GM10847 (cell line): ENCODE results near the gene ENOSF1.

Experiments used
- POLR2A ChIP-seq: IDR thresholded peaks from 2 replicates; pipeline ENCODE4 v1.6.1; 2011; ENCODE audit not compliant: insufficient read length; ENCODE audit errors: extremely low read depth

The ENOSF1 gene

DNA sequence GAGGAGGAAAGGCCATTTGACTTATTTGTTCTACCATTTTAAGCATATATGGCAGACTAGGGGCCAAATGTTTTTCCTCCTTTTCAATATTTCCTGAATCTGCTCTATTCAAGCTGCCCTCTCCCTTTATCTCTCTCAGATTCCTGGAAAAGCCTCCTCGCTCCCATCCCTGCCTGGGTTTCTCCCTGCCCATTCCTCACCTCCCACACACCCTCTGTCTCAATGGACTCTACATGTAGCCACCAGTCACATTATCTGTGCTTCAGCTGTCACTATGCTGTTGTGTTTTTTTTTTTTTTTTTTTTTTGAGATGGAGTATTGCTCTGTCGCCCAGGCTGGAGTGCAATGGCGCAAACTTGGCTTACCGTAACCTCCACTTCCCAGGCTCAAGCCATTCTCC, 32.0 kb downstream of the ENOSF1 start:
- no peak for TF ChIP-seq POLR2A

DNA sequence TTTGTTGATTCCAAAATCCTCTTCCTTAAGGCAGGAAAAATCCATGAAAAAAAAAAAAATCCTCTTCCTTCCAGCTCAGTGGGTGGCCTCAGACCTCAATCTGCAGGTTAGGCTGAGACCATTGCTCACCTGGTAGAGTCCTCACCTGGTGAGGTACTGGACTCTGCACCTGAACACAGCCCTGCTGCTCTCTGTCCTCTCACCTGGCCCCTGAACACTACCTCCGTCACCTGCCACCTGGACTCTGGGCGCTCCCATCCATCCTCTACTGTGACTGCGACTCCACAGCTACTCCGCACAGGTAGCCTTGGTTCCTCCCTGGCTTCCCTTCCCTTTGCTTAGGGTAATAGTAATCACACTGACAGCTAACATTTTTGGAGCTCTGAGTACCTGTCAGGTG, 32.9 kb downstream of the ENOSF1 start:
- no peak for TF ChIP-seq POLR2A

DNA sequence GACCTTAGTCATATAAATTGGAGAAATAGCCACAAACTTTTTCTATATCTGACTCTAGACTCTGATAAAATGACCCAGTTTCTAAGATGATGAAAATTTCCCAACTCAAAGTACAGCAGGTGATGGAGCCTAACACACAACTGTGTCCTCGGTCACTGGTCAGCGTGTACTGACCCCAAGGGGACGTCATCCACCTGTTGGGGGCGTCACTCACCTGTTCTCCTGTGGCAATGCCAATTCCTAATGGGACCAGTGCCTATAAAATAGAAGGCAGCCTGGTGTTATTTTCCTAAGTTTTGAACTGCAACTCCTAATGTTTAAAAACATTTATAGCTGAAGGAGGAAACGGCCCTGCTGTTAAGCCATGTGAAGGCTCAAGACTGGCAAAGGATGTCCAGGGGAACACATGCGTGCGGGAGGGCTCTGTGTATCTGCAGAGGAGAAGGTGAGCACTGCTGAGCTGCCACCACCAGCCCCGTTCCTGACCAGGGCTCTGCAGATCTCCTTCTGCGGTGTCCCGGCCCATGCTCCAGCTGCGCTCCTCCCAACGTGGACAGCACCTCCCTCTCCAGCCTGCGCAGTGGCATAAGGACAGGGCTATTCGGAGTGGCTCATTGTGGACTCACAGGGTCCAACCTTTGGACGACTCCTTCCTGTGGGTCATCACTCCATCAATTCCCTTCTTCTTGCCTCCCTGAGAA, 33.8 kb downstream of the ENOSF1 start:
- TF ChIP-seq POLR2A: no peak

DNA sequence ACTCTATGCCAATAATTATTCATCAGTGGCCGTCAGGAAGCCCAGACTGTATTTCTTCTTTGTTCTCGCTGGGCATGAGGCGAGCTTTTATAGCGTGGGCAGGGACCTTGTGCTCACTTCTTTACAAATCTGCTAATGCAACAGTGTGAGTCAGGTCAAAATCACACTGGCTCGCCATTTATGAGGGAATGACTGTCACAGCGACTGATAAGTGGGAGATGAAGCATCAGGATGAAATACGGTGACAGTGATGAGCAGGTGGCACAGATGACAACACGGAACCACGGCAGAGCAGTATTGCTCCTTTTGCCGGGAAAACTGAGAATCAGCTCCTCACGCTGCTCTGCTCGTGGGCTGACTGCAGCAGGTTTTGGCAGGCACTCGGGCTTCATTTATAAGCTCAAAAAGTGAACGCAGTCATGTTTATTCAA, 34.5 kb downstream of the ENOSF1 start:
- no peak for TF ChIP-seq POLR2A

DNA sequence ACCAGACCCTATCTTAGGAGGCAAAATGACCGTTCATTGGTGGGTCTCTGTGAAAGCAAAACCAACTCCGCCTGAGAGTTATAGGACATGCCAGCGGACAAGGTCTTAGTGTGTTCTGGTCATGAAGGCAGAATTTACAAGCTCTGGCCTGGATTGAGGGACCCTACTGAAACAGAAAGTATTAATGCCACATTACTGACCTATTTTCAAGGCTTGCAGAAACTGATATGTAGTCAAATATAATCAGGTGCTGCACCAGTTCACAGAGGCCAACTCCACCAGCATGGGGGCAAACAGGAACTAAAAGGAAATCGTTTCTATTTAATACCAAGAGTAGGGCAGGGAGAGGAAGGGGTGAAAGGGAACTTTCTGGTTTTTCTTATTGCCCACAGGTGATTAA, 35.3 kb downstream of the ENOSF1 start:
- no peak for TF ChIP-seq POLR2A

DNA sequence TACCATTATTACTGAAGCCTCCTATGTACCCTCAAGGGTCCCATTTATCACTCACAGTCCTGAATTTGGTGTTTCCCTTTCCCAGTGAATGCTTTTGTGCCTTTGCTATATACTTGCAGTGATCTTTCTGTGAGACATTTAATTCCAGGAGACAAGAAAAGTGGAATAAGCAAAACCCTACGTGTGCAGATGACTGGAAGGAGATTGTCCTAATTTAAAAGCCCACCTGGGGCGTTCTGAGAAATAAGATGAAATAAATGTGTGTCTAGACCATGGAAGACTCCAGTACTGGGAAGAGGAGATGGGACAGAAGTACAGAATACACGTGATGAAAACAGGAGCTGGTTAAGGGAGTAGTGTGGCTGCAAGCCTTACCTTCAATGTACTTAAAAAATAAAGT, 35.7 kb downstream of the ENOSF1 start:
- no peak for TF ChIP-seq POLR2A

DNA sequence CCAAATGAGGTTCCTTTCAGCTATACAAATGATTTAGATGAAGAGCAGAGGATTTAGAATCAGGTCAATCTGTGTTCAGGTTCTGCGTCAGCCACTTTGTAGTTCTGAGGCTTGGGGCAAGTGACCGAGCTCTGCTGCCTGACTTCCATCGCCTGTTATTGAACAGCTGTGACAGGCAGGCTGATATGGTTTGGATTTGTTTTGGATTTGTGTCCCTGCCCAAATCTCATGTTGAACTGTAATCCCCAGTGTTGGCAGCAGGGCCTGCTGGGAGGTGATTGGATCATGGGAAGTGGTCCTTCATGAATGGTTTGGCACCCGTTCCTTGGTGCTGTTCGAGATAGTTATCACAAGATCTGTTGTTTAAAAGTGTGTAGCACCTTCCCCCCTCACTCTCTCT, 36.4 kb downstream of the ENOSF1 start:
- TF ChIP-seq POLR2A: no peak

DNA sequence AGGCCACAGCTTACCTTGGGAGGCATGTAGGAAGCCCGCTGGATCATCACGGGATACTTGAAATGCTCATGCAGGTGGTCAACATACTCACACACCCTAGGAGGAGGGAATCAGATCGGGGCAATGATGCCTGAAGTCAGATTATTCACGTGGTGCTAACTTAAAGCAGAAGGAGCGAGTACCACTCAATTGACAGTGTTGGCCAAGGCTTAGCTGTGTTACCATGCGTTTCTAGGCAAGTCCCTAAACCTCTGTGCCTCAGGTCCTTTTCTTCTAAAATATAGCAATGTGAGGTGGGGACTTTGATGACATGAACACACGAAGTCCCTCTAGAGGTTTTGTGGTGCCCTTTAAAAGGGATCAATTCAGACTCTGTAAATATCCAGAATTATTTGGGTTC, 37.1 kb downstream of the ENOSF1 start:
- TF ChIP-seq POLR2A: no peak

DNA sequence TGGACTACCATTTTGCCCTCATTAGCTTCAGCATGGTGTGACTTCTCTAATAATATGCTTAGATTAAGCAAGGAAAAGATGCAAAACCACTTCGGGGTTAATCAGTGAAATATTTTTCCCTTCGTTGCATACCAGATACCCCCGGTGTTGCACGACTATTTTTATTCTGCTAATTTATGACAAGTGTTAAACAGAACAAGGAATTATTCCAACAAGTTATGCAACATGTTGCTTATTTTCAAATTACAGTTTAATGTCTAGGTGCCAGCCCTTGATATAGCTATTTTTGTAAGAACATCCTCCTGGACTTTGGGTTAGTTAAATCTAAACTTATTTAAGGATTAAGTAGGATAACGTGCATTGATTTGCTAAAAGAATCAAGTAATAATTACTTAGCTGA, 38.7 kb downstream of the ENOSF1 start:
- no peak for TF ChIP-seq POLR2A

DNA sequence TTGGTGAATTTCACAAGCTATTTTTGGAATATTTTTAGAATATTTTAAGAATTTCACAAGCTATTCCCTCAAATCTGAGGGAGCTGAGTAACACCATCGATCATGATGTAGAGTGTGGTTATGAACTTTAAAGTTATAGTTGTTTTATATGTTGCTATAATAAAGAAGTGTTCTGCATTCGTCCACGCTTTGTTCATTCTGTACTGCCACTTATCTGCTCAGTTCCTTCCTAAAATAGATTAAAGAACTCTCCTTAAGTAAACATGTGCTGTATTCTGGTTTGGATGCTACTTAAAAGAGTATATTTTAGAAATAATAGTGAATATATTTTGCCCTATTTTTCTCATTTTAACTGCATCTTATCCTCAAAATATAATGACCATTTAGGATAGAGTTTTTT, 39.1 kb downstream of the ENOSF1 start:
- TF ChIP-seq POLR2A: no peak

DNA sequence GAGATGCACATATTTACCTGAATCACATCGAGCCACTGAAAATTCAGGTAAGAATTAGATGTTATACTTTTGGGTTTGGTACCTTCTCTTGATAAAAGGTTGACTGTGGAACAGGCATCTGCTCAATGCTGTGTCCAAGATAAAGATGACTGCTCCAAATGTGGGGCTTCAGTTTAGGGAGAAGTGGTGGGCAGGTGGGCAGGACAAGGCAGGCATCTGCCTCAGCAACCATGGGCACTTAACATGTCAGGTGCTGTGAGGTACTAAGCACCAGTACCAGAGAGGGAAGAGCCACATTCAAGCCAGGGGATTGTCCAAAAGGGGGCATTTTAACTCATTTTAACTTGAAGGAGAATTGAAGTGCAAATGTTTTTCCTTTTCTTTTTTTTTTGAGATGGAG, 41.0 kb downstream of the ENOSF1 start:
- TF ChIP-seq POLR2A: no peak

DNA sequence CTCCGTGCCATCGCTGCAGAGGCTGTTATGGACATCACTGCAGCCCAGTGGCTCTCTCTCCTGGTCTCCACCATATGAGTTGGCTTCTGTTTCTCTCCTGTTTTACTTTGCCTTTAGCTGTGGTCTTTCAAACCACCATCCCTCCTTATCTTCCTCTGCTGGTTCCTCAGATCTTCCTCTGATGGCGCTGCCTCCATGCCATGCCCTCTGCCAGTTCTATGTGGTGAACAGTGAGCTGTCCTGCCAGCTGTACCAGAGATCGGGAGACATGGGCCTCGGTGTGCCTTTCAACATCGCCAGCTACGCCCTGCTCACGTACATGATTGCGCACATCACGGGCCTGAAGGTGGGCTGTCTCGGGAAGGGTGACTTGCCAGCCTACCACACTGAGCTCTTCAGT, 41.9 kb downstream of the ENOSF1 start:
- no peak for TF ChIP-seq POLR2A

DNA sequence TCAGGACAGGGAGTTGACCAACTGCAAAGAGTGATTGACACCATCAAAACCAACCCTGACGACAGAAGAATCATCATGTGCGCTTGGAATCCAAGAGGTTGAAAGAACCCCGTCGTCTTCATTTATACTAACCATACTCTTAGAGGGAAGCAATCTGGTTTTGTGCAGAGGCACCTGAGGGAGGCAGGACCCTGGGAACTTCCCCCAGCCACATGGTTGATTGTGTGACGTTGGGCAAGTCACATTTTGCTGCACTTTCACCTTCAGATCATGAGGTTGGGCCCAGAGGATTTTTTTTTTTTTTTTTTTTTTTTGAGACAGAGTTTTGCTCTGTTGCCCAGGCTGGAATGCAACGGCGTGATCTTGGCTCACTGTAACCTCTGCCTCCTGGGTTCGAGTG, 43.4 kb downstream of the ENOSF1 start:
- TF ChIP-seq POLR2A: no peak

DNA sequence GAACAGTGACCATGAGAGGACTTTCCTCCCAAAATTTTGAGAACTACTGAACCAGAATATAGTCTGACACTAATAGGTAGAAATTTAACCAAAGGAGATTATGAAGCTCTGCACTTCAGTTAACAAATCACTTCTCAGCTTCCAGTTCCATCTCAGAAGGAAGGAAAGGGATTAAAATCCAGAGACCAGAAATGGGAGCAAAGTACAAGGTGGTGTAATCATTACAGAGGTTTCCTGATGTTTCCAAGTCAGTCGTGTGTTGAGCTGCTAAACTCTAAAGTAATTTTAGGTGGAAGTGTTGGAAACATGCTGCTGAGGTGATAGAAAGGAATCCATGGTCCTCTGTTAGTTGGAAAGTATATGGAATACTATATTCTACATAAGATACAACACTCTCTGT, 44.2 kb downstream of the ENOSF1 start:
- no peak for TF ChIP-seq POLR2A

DNA sequence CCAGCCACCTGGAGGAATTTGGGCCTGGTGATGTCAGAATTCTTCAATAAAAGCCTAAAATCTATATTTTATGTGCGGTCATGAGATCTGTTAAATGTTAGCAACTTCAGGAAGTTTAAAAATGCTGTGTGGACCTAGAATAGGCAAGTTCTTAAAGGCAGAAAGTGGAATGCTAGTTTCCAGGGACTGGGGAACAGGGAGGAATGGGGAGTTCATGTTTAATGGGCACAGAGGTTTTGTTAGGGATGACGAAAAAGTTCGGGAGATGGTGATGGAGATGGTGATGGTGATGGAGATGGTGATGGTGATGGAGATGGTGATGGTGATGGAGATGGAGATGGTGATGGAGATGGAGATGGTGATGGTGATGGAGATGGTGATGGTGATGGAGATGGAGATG, 45.8 kb downstream of the ENOSF1 start:
- no peak for TF ChIP-seq POLR2A

DNA sequence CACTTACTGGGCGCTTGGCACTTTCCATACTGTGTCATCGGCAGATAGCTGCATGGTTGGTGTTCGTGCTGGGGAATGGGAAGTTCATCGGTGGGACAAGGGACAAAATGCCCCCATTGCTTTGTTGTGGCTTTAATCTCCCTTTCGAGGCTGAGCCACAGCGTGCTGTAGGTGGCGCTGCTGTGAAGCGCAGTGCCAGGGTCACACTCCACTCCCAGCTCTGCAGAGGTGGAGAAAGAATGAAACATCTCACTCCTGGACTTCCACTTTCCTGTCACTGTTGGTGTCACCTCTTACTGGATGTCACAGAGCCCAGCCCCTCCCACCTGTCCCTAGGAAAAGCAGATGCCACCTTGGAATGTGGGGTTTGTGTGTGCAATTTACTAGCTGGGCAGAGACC, 46.3 kb downstream of the ENOSF1 start:
- no peak for TF ChIP-seq POLR2A

DNA sequence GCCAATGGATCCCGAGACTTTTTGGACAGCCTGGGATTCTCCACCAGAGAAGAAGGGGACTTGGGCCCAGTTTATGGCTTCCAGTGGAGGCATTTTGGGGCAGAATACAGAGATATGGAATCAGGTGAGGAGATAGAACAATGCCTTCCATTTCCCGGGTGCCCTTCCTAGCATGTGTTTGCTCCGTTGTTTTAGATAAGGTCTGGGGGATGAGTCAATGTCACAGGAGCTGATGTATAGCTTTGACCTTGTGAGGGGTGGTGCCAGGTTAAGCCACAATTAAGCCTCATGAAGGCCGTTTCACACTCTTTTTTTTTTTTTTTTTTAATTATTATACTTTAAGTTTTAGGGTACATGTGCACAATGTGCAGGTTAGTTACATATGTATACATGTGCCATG, 50.2 kb downstream of the ENOSF1 start:
- TF ChIP-seq POLR2A: no peak
